Endothelial cell of umbilical vein (primary cell): Measurements from ENCODE around the gene HPRT1. TPM values are rescaled to one million over a fixed set of nuclear protein-coding genes. Genes with fewer than 3 reads are reported as not detected.

Experiments
- BruUV-seq: library from RNA; stranded (reverse); fragments of 400-500 nt; replicated peaks from 2 replicates; lab custom pipeline; 2021; lab: Mats Ljungman, UMichigan
- CTCF ChIA-PET: fragments of 300-600, 350-600 bp; sonication (Branson Sonifier 250); formaldehyde crosslinking; loops from one replicate; lab custom pipeline; 2021; ENCODE audit warnings: antibody characterized with exemption, inconsistent platforms; lab: Charles Lee
- POLR2A ChIA-PET: fragments of 300-600, 350-600 bp; sonication (Branson Sonifier 250); formaldehyde crosslinking; loops from one replicate; lab custom pipeline; 2021; ENCODE audit warnings: antibody characterized with exemption, inconsistent platforms; lab: Charles Lee
- DNase-seq: peaks from one replicate; pipeline ENCODE4 v3.0.0-alpha.2; 2011; ENCODE audit warnings: low read depth, low spot score
- FAIRE-seq: peaks from 2 replicates; lab custom pipeline; 2011; peaks lifted over from hg19 to GRCh38; lab: Jason Lieb, UNC
- H2AFZ ChIP-seq: 2 replicates; pipeline ENCODE4 v1.6.0; 2012; ENCODE audit warnings: low read depth, low read length, control low read depth, inconsistent platforms
- H3K27ac ChIP-seq: 2 replicates; pipeline ENCODE4 v1.5.1; 2011; ENCODE audit warnings: low read depth, mild to moderate bottlenecking, control low read depth, low read length, moderate library complexity; ENCODE audit not compliant: insufficient read depth
- H3K27me3 ChIP-seq, 2 experiments: 2 replicates each; pipeline versions ENCODE4 v1.6.0 to v1.6.1; 2011; ENCODE audit warnings: low read length in 2 of 2, mixed read lengths in 1 of 2; ENCODE audit not compliant: control insufficient read depth in 2 of 2, insufficient read depth in 2 of 2
- H3K36me3 ChIP-seq, 2 experiments: 2 replicates in 1 of 2; 3 replicates in 1 of 2; pipeline ENCODE4 v1.5.1; 2011; ENCODE audit warnings: low read length in 2 of 2, mild to moderate bottlenecking in 1 of 2, moderate library complexity in 1 of 2; ENCODE audit not compliant: control insufficient read depth in 2 of 2, insufficient read depth in 2 of 2; ENCODE audit errors: extremely low read depth in 1 of 2
- H3K4me1 ChIP-seq: 3 replicates; pipeline ENCODE4 v1.5.1; 2011; ENCODE audit warnings: mild to moderate bottlenecking, low read length; ENCODE audit not compliant: control insufficient read depth, insufficient read depth; ENCODE audit errors: extremely low read depth
- H3K4me2 ChIP-seq: 2 replicates; pipeline ENCODE4 v1.6.1; 2011; ENCODE audit warnings: low read length, control low read depth, mixed read lengths; ENCODE audit not compliant: insufficient read depth
- H3K4me3 ChIP-seq, 3 experiments: fragments of 200-600 bp in 1 of 3; sonication (generic), shearing (Covaris generic) in 1 of 3; replicated peaks in 1 of 3; 2 replicates each; pipeline ENCODE4 v1.5.1; 2011 to 2016; ENCODE audit warnings: control low read depth in 3 of 3, low read length in 3 of 3, mild to moderate bottlenecking in 2 of 3, inconsistent platforms in 1 of 3, low read depth in 1 of 3, moderate library complexity in 1 of 3; ENCODE audit not compliant: insufficient read depth in 1 of 3
- H3K79me2 ChIP-seq: 2 replicates; pipeline ENCODE4 v1.6.0; 2012; ENCODE audit warnings: low read length, inconsistent platforms; ENCODE audit not compliant: control insufficient read depth, insufficient read depth
- H3K9ac ChIP-seq: replicated peaks from 2 replicates; pipeline ENCODE3; 2011; ENCODE audit warnings: low read length, control low read depth; ENCODE audit not compliant: insufficient read depth; ENCODE audit errors: extremely low read depth
- H3K9me1 ChIP-seq: replicated peaks from 3 replicates; pipeline ENCODE4 v1.6.0; 2011; ENCODE audit warnings: mild to moderate bottlenecking, low read length; ENCODE audit not compliant: control insufficient read depth, insufficient read depth; ENCODE audit errors: extremely low read depth
- H3K9me3 ChIP-seq: replicated peaks from 2 replicates; pipeline ENCODE4 v1.5.1; 2012; ENCODE audit warnings: low read length, inconsistent platforms; ENCODE audit not compliant: control insufficient read depth, insufficient read depth
- H4K20me1 ChIP-seq: replicated peaks from 2 replicates; pipeline ENCODE3; 2011; ENCODE audit warnings: mild to moderate bottlenecking, low read length; ENCODE audit not compliant: control insufficient read depth, insufficient read depth; ENCODE audit errors: extremely low read depth
- EZH2 ChIP-seq: IDR thresholded peaks from 2 replicates; pipeline ENCODE4 v1.6.1; 2012; ENCODE audit warnings: borderline replicate concordance, low read depth, mild to moderate bottlenecking, moderate library complexity, low read length, inconsistent platforms; ENCODE audit not compliant: severe bottlenecking
- FOS ChIP-seq: IDR thresholded peaks from 2 replicates; pipeline ENCODE4 v1.6.1; 2011; ENCODE audit warnings: mild to moderate bottlenecking, low read length, moderate library complexity, borderline replicate concordance; ENCODE audit not compliant: insufficient read depth
- JUN ChIP-seq: IDR thresholded peaks from 2 replicates; pipeline ENCODE4 v1.6.1; 2011; ENCODE audit warnings: borderline replicate concordance, low read depth; ENCODE audit not compliant: insufficient read length, insufficient read depth
- MYC ChIP-seq: IDR thresholded peaks from one replicate; pipeline ENCODE4 v1.6.1; 2011; ENCODE audit warnings: mild to moderate bottlenecking, low read depth, low read length
- POLR2AphosphoS5 ChIP-seq: IDR thresholded peaks from 2 replicates; pipeline ENCODE4 v1.6.1; 2012; ENCODE audit warnings: low read depth, mild to moderate bottlenecking, control low read depth, low read length, moderate library complexity; ENCODE audit not compliant: insufficient read depth
- dilution Hi-C: fragments of 300-500 bp; cut with MboI; formaldehyde crosslinking; loops from one replicate; pipeline ENCODE4 v1.15.0; 2019; ENCODE audit warnings: low sequenced_read_pairs; ENCODE audit not compliant: extremely low pct_ligation_motif_present
- intact Hi-C: fragments of 100-400 bp; cut with micrococcal nuclease; formaldehyde crosslinking; loops from one replicate; pipeline ENCODE4 v1.10.0; 2022
- polyA plus RNA-seq, 4 experiments: library from polyadenylated mRNA; depleted of rRNA in 3 of 4; stranded (reverse) in 3 of 4; unstranded in 1 of 4; fragments of >200 nt; gene quantifications; 2 replicates each; pipeline versions ENCODE4 v1.2.1 to v1.2.3, GENCODE V29; 2011 to 2012; ENCODE audit warnings: missing spikeins in 1 of 4
- total RNA-seq: library from RNA; stranded (reverse); gene quantifications from 2 replicates; pipeline ENCODE4 v1.2.3, GENCODE V29; 2021
- TF ChIP-seq, protein P1 (sequence below): IDR thresholded peaks from 2 replicates; pipeline ENCODE4 v1.6.1; 2011; ENCODE audit not compliant: insufficient read depth, insufficient read length

HPRT1 gene
- total and polyA plus RNA-seq, 2 donors (not counting 3 experiments of a cell fraction or from before 2014, with no cell fraction given), result 19.2 to 51.0 TPM

DNA sequence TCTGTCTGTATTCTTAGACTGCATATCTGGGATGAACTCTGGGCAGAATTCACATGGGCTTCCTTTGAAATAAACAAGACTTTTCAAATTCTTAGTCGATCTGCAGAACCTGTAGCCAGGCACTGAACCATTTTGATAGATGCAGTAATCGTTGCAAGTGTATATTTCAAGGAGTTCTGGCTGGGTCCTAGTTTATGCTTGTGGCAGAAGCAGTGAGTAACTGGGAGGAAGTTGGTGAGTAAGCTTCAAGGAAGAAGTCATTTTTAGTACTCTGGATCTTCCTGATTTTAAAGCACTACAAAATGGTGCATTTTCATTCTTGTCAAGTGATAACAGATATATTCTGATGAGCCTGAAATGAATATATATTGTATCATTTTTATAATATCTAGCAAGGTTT is 9.5 kb downstream of the HPRT1 start:
- POLR2A ChIA-PET, result no interaction called here
- peaks cover 28% of the 10 kb centered on the region for H3K79me2 ChIP-seq
- peak; percentile 38 for DNase-seq

DNA sequence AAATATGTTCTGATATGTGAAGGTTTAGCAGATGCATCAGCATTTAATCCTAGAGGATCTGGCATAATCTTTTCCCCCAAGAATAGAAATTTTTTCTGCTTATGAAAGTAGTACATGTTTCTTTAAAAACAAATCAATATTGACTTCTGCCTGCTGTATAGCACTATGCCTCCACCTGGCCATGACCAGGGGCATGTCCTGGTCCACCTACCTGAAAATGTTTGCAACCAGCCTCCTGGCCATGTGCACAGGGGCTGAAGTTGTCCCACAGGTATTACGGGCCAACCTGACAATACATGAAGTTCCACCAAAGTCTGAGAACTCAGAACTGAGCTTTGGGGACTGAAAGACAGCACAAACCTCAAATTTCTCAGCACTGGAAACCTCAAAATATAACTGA is 10.0 kb downstream of the HPRT1 start:
- no peaks in the 10 kb centered on the region for H3K9me3 ChIP-seq
- dilution Hi-C loops, result no loop called here
- intact Hi-C loops, result no loop called here
- no peak for TF ChIP-seq MYC
- TF ChIP-seq JUN, result no peak
- no TSS peak for BruUV-seq
- no peaks in the 10 kb centered on the region for H3K9me1 ChIP-seq
- FAIRE-seq (no peak), DNase-seq (no peak)
- H4K20me1 ChIP-seq, result no peaks in the 10 kb centered on the region
- CTCF ChIA-PET, result interaction anchor here (1.0 to 1.5 kb wide), 2 partner anchors 74 to 314 kb away, joined by 3 to 5 read pairs; no protein-coding TSS in a partner anchor
- H2AFZ ChIP-seq, result no peak overlapping the region
- H3K79me2 ChIP-seq, result peaks cover 24% of the 10 kb centered on the region
- H3K9ac ChIP-seq, result no peak overlapping the region
- peaks cover 14% of the 10 kb centered on the region for H3K4me1 ChIP-seq
- H3K27me3 ChIP-seq, result no peaks in the 10 kb centered on the region
- no peaks in the 10 kb centered on the region for H3K36me3 ChIP-seq
- peak overlapping the region; percentile 17 for H3K4me2 ChIP-seq
- POLR2A ChIA-PET, result no interaction called here
- no peak overlapping the region for H3K4me3 ChIP-seq
- H3K27ac ChIP-seq, result peak overlapping the region; percentile 48

More for the DNA sequence above, 9.5 kb downstream of the HPRT1 start:
- Histone ChIP-seq H3K9ac (no peak overlapping the region), H3K36me3 (no peaks in the 10 kb centered on the region), H3K9me1 (no peaks in the 10 kb centered on the region), H3K27ac (no peak overlapping the region), H2AFZ (no peak overlapping the region), H3K9me3 (no peaks in the 10 kb centered on the region), H4K20me1 (no peaks in the 10 kb centered on the region), H3K4me2 (peak overlapping the region; percentile 31), H3K4me3 (no peak overlapping the region), H3K4me1 (peaks cover 14% of the 10 kb centered on the region), H3K27me3 (no peaks in the 10 kb centered on the region)
- dilution Hi-C loops (no loop called here), intact Hi-C loops (loop anchor here (1.0 to 5.0 kb wide), 2 partner anchors 8 to 37 kb away; no protein-coding TSS in a partner anchor)
- BruUV-seq, result no TSS peak
- peak; percentile 77 for FAIRE-seq
- CTCF ChIA-PET, result interaction anchor here (1.5 kb wide), 1 partner anchor 314 kb away, joined by 5 read pairs; no protein-coding TSS in a partner anchor
- TF ChIP-seq JUN (no peak), FOS (peak; percentile 40), EZH2 (no peak), POLR2AphosphoS5 (no peak), MYC (no peak)
- TF ChIP-seq, protein P1, sequence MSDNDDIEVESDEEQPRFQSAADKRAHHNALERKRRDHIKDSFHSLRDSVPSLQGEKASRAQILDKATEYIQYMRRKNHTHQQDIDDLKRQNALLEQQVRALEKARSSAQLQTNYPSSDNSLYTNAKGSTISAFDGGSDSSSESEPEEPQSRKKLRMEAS, result no peak
